A549 (cell line): Measurements from ENCODE around the gene CACNA1D. TPM values are rescaled to one million over a fixed set of nuclear protein-coding genes. Genes with fewer than 3 reads are reported as not detected.

Source experiments
- ATAC-seq, 2 experiments: fragments of 200-7000 bp in 1 of 2; fragments of >200 bp in 1 of 2; cut with Nextera tagmentation in 1 of 2; cut with Tn5 transposase in 1 of 2; 3 replicates each; pipeline versions ENCODE4 v1.8.0 to v1.9.1; 2018 to 2020; ENCODE audit warnings: mild to moderate bottlenecking in 1 of 2, moderate library complexity in 1 of 2
- CTCF ChIA-PET: fragments of 300-600 bp; sonication (Branson Sonifier 250); formaldehyde crosslinking; extraction: SDS; loops from one replicate; lab custom pipeline; 2021; ENCODE audit warnings: antibody characterized with exemption, inconsistent platforms; lab: Yijun Ruan, JAX
- POLR2A ChIA-PET: fragments of 350-600 bp; formaldehyde crosslinking; extraction: SDS; loops from one replicate; lab custom pipeline; 2021; ENCODE audit warnings: antibody characterized with exemption, inconsistent platforms; lab: Yijun Ruan, JAX
- DNase-seq, 2 experiments: peaks; one replicate each; pipeline versions ENCODE4 v3.0.0 to v3.0.0-alpha.2; 2011 to 2016; ENCODE audit warnings: low read depth in 1 of 2, low spot score in 1 of 2
- FAIRE-seq: peaks from 2 replicates; lab custom pipeline; 2011; peaks lifted over from hg19 to GRCh38; lab: Jason Lieb, UNC
- H3K27ac ChIP-seq, 2 experiments: fragments of >200 bp; sonication (Bioruptor Twin); formaldehyde crosslinking; 3 replicates each; pipeline ENCODE4 v1.5.1; 2016 to 2017
- H3K4me1 ChIP-seq: fragments of >200 bp; sonication (Bioruptor Twin); formaldehyde crosslinking; 3 replicates; pipeline ENCODE4 v1.6.1; 2016
- H3K4me2 ChIP-seq: fragments of >200 bp; sonication (Bioruptor Twin); formaldehyde crosslinking; 3 replicates; pipeline ENCODE4 v1.6.1; 2016
- H3K4me3 ChIP-seq: fragments of >200 bp; sonication (Bioruptor Twin); formaldehyde crosslinking; 3 replicates; pipeline ENCODE4 v1.5.1; 2016
- H3K9me3 ChIP-seq: fragments of >200 bp; sonication (Bioruptor Twin); formaldehyde crosslinking; 3 replicates; pipeline ENCODE4 v1.6.1; 2016
- BHLHE40 ChIP-seq: IDR thresholded peaks from 2 replicates; pipeline ENCODE4 v1.6.1; 2012; ENCODE audit warnings: low read depth, low read length, inconsistent platforms
- CBX8 ChIP-seq: fragments of 200-600 bp; sonication (generic); IDR thresholded peaks from 2 replicates; pipeline ENCODE4 v1.6.1; 2016
- CEBPB ChIP-seq, 2 experiments: fragments of >200 bp in 1 of 2; sonication (Bioruptor Twin) in 1 of 2; formaldehyde crosslinking in 1 of 2; IDR thresholded peaks; 2 replicates each; pipeline ENCODE4 v1.6.1; 2012 to 2016
- CHD2 ChIP-seq: fragments of 150-350 bp; IDR thresholded peaks from 2 replicates; pipeline ENCODE4 v1.6.1; 2014; ENCODE audit warnings: low read length; ENCODE audit not compliant: partially characterized antibody
- ESRRA ChIP-seq: fragments of 150-350 bp; IDR thresholded peaks from 2 replicates; pipeline ENCODE4 v1.6.1; 2014; ENCODE audit warnings: mild to moderate bottlenecking, low read length, borderline replicate concordance
- FOSB ChIP-seq: fragments of 250-450 bp; sonication (Bioruptor Pico); IDR thresholded peaks from 2 replicates; pipeline ENCODE4 v1.5.0; 2020; ENCODE audit warnings: mild to moderate bottlenecking, moderate library complexity
- GATA3 ChIP-seq: IDR thresholded peaks from 2 replicates; pipeline ENCODE4 v1.6.1; 2012; ENCODE audit warnings: borderline replicate concordance
- HES2 ChIP-seq: fragments of >200 bp; sonication (Bioruptor Twin); formaldehyde crosslinking; IDR thresholded peaks from 2 replicates; pipeline ENCODE4 v1.6.1; 2016
- HEYL ChIP-seq: fragments of 250-450 bp; sonication (Bioruptor Pico); IDR thresholded peaks from 2 replicates; pipeline ENCODE4 v1.8.0; 2021; ENCODE audit warnings: mild to moderate bottlenecking, moderate library complexity
- HOXB5 ChIP-seq: fragments of 250-450 bp; sonication (Bioruptor Pico); IDR thresholded peaks from 2 replicates; pipeline ENCODE4 v1.5.0; 2020; ENCODE audit warnings: mild to moderate bottlenecking, moderate library complexity
- JUN ChIP-seq, 2 experiments: fragments of >200 bp; sonication (Bioruptor Twin); formaldehyde crosslinking; IDR thresholded peaks; 2 replicates in 1 of 2; 3 replicates in 1 of 2; pipeline ENCODE4 v1.6.1; 2016 to 2017
- JUNB ChIP-seq: fragments of >200 bp; sonication (Bioruptor Twin); formaldehyde crosslinking; IDR thresholded peaks from 2 replicates; pipeline ENCODE4 v1.6.1; 2016
- MAFK ChIP-seq: fragments of 450-650 bp; IDR thresholded peaks from 2 replicates; pipeline ENCODE4 v1.6.1; 2014; ENCODE audit not compliant: partially characterized antibody
- MAX ChIP-seq: IDR thresholded peaks from 2 replicates; pipeline ENCODE4 v1.6.1; 2012
- MYC ChIP-seq: IDR thresholded peaks from 2 replicates; pipeline ENCODE4 v1.6.1; 2012; ENCODE audit warnings: mild to moderate bottlenecking, inconsistent platforms, low read length, improper control_type of control experiment, borderline replicate concordance
- NPAS2 ChIP-seq: fragments of 250-450 bp; sonication (Bioruptor Pico); IDR thresholded peaks from 2 replicates; pipeline ENCODE4 v1.8.0; 2022; ENCODE audit warnings: mild to moderate bottlenecking, moderate library complexity, borderline replicate concordance
- RAD21 ChIP-seq, 2 experiments: fragments of >200 bp in 1 of 2; sonication (Bioruptor Twin) in 1 of 2; formaldehyde crosslinking in 1 of 2; IDR thresholded peaks in 1 of 2; conservative IDR thresholded peaks in 1 of 2; 2 replicates in 1 of 2; 3 replicates in 1 of 2; pipeline ENCODE4 v1.6.1; 2012 to 2018; ENCODE audit warnings: inconsistent platforms in 1 of 2
- REST ChIP-seq: fragments of 200-600 bp; sonication (generic); IDR thresholded peaks from 2 replicates; pipeline ENCODE4 v1.6.1; 2016; ENCODE audit warnings: antibody characterized with exemption, mild to moderate bottlenecking, moderate library complexity
- RFX5 ChIP-seq: fragments of 450-650 bp; IDR thresholded peaks from 2 replicates; pipeline ENCODE4 v1.7.1; 2014; ENCODE audit warnings: antibody characterized with exemption, mild to moderate bottlenecking, moderate library complexity
- RNF2 ChIP-seq: fragments of 200-600 bp; sonication (generic); IDR thresholded peaks from 2 replicates; pipeline ENCODE4 v1.6.1; 2016; ENCODE audit warnings: low read depth, mild to moderate bottlenecking, antibody characterized with exemption, moderate library complexity, borderline replicate concordance
- TFCP2L1 ChIP-seq: fragments of 250-450 bp; sonication (Bioruptor Pico); IDR thresholded peaks from 2 replicates; pipeline ENCODE4 v1.5.0; 2021; ENCODE audit warnings: mild to moderate bottlenecking
- USF2 ChIP-seq: fragments of 450-650 bp; IDR thresholded peaks from 2 replicates; pipeline ENCODE4 v1.6.1; 2014; ENCODE audit warnings: antibody characterized with exemption
- WGBS: methylation state at CpG from one replicate; pipeline ENCODE4 v1.1.6; 2017; ENCODE audit errors: missing lambda C conversion rate; 5-methylcytosine and 5-hydroxymethylcytosine counted together
- polyA plus RNA-seq, 4 experiments: library from polyadenylated mRNA; depleted of rRNA in 3 of 4; stranded (reverse); fragments of >200 nt; fragmentation: RNase III in 1 of 4; extraction: RNeasy Plus Mini Kit Qiagen cat#74134 plus additional on column Dnase treatment in 1 of 4; gene quantifications; 2 replicates in 3 of 4; 3 replicates in 1 of 4; pipeline ENCODE4 v1.2.3, GENCODE V29; 2011 to 2017

The CACNA1D gene
- polyA plus RNA-seq, 2 of the 4 experiments (the other 2 are of a cell fraction), result 1.1 to 10.7 TPM

- TF ChIP-seq USF2 (no peak), CHD2 (no peak), HES2 (no peak), HOXB5 (CRISPR knock-in tag) (no peak), MAFK (no peak)
These were observed 1.3 kb downstream of the CACNA1D start (continued) for GRCh38 chr3:53495520-53496391.

GRCh38 chr3:53496392-53496670 is 1.9 kb downstream of the CACNA1D start:
- no peak for TF ChIP-seq MAX
- TF ChIP-seq CBX8, result no peak
- no peak for TF ChIP-seq RAD21 (conservative IDR thresholded peaks at IDR 0.05 in 1 of 2, IDR thresholded peaks at IDR 0.05 in 1 of 2)
- no peak for TF ChIP-seq JUN (IDR thresholded peaks at IDR 0.05)
- TF ChIP-seq BHLHE40, result no peak
- no peak for TF ChIP-seq RNF2
- no peak for TF ChIP-seq GATA3
- no peak for TF ChIP-seq HEYL (CRISPR knock-in tag)
- no peak for TF ChIP-seq REST
- TF ChIP-seq JUNB, result no peak
- TF ChIP-seq HES2, result no peak
- TF ChIP-seq MYC, result no peak
- no peak for TF ChIP-seq RFX5
- no peaks in the 10 kb centered on the region for H3K9me3 ChIP-seq
- no peak for DNase-seq
- FAIRE-seq, result no peak
- CTCF ChIA-PET, result interaction anchor here (0.9 to 1.4 kb wide), 2 partner anchors 18 to 146 kb away, joined by 3 read pairs; no protein-coding TSS in a partner anchor
- ATAC-seq, result no peak
- peak overlapping the region; percentile 88; the same call in 2 of the 3 replicates for H3K4me2 ChIP-seq
- no peak overlapping the region for H3K4me3 ChIP-seq
- peak overlapping the region in 1 of 2 experiments; percentile 88; a peak in 1 of 6 replicates for H3K27ac ChIP-seq
- POLR2A ChIA-PET, result no interaction called here
- peaks cover 26% of the 10 kb centered on the region; the same call in 2 of the 3 replicates for H3K4me1 ChIP-seq
- 84% methylated on average over 2 of the region's 2 CpGs for WGBS

- ChIA-PET POLR2A (no interaction called here), CTCF (interaction anchor here (0.9 kb wide), 1 partner anchor 17 kb away, joined by 3 read pairs; no protein-coding TSS in a partner anchor)
- no peak overlapping the region for H3K4me3 ChIP-seq
- peak overlapping the region; percentile 15; the same call in 1 of the 3 replicates for H3K4me2 ChIP-seq
- no peaks in the 10 kb centered on the region for H3K9me3 ChIP-seq
- FAIRE-seq, result no peak
- ATAC-seq, result no peak
- no peak for DNase-seq
- peaks cover 26% of the 10 kb centered on the region; the same call in 2 of the 3 replicates for H3K4me1 ChIP-seq
- WGBS, result 81% methylated on average over 5 of the region's 5 CpGs
- TF ChIP-seq NPAS2 (CRISPR knock-in tag), result no peak
- TF ChIP-seq FOSB, result no peak
- no peak for TF ChIP-seq BHLHE40
- TF ChIP-seq TFCP2L1 (CRISPR knock-in tag), result no peak
- no peak for TF ChIP-seq ESRRA
- no peak for TF ChIP-seq HOXB5 (CRISPR knock-in tag)
- TF ChIP-seq REST, result no peak
- no peak for TF ChIP-seq RAD21 (conservative IDR thresholded peaks at IDR 0.05 in 1 of 2, IDR thresholded peaks at IDR 0.05 in 1 of 2)
- TF ChIP-seq CEBPB (IDR thresholded peaks at IDR 0.05), result no peak
- H3K27ac ChIP-seq, result no peak overlapping the region
These were observed 2.6 kb downstream of the CACNA1D start for GRCh38 chr3:53496984-53497383.
